Smooth muscle cell (in vitro differentiated cells): ENCODE data around the gene SLC34A3. TPM values are rescaled to one million over a fixed set of nuclear protein-coding genes. Genes with fewer than 3 reads are reported as not detected.

Source experiments
- DNase-seq: peaks from one replicate; lab custom pipeline; 2025; ENCODE audit not compliant: unreplicated experiment; lab: John Stamatoyannopoulos, UW
- H2AFZ ChIP-seq: fragments of 200-600 bp; sonication (generic); 2 replicates; pipeline ENCODE4 v1.6.0; 2016; ENCODE audit warnings: antibody characterized with exemption, low read depth, mild to moderate bottlenecking
- H3F3A ChIP-seq: fragments of 200-600 bp; sonication (generic); 2 replicates; pipeline ENCODE4 v1.6.0; 2017; ENCODE audit warnings: antibody characterized with exemption, low read depth
- H3K27ac ChIP-seq: fragments of 200-600 bp; sonication (generic); 2 replicates; pipeline ENCODE4 v1.5.1; 2016; ENCODE audit warnings: low read depth, mild to moderate bottlenecking
- H3K27me3 ChIP-seq: fragments of 200-600 bp; sonication (generic); 2 replicates; pipeline ENCODE4 v1.6.1; 2016; ENCODE audit warnings: low read depth, mild to moderate bottlenecking
- H3K36me3 ChIP-seq: fragments of 200-600 bp; sonication (generic); 2 replicates; pipeline ENCODE4 v1.5.1; 2016; ENCODE audit warnings: low read depth
- H3K4me1 ChIP-seq: fragments of 200-600 bp; sonication (generic); 2 replicates; pipeline ENCODE4 v1.5.1; 2016; ENCODE audit warnings: low read depth
- H3K4me2 ChIP-seq: fragments of 200-600 bp; sonication (generic); 2 replicates; pipeline ENCODE4 v1.6.0; 2016; ENCODE audit warnings: mild to moderate bottlenecking
- H3K4me3 ChIP-seq: fragments of 200-600 bp; sonication (generic); 2 replicates; pipeline ENCODE4 v1.5.1; 2016; ENCODE audit warnings: mild to moderate bottlenecking
- H3K79me2 ChIP-seq: fragments of 200-600 bp; sonication (generic); 2 replicates; pipeline ENCODE4 v1.6.0; 2016; ENCODE audit warnings: low read depth, mild to moderate bottlenecking
- H3K9ac ChIP-seq: fragments of 200-600 bp; sonication (generic); 2 replicates; pipeline ENCODE4 v1.6.0; 2016; ENCODE audit warnings: low read depth
- H3K9me3 ChIP-seq: fragments of 200-600 bp; sonication (generic); replicated peaks from 2 replicates; pipeline ENCODE4 v1.5.1; 2016; ENCODE audit warnings: low read depth
- H4K20me1 ChIP-seq: fragments of 200-600 bp; sonication (generic); 2 replicates; pipeline ENCODE4 v1.6.0; 2016; ENCODE audit warnings: low read depth
- CTCF ChIP-seq: fragments of 200-600 bp; sonication (generic); IDR thresholded peaks from 2 replicates; pipeline ENCODE4 v1.5.1; 2017; ENCODE audit warnings: borderline replicate concordance, mild to moderate bottlenecking, antibody characterized with exemption; ENCODE audit not compliant: insufficient read depth, poor library complexity, severe bottlenecking
- WGBS: methylation state at CpG from one replicate; pipeline ENCODE4 v1.1.7; 2016; ENCODE audit warnings: low lambda C conversion rate; 5-methylcytosine and 5-hydroxymethylcytosine counted together
- polyA plus RNA-seq: library from polyadenylated mRNA; unstranded; fragments of >200 nt; fragmentation: Nextera tagmentation; extraction: Ambion mirVana; gene quantifications from 2 replicates; pipeline ENCODE4 v1.2.1, GENCODE V29; 2016
- total RNA-seq: library from RNA; depleted of rRNA; stranded (reverse); fragments of >200 nt; gene quantifications from 2 replicates; pipeline ENCODE4 v1.2.3, GENCODE V29; 2014

SLC34A3 gene
- total and polyA plus RNA-seq, 2 experiments from 2014 or later = not detected

- Histone ChIP-seq H3K4me1 (peaks cover 20% of the 10 kb centered on the region), H3K27me3 (no peaks in the 10 kb centered on the region), H2AFZ (no peak overlapping the region), H3K4me3 (no peak overlapping the region), H3K9me3 (no peaks in the 10 kb centered on the region), H3F3A (peaks cover 12% of the 10 kb centered on the region), H4K20me1 (peaks cover 29% of the 10 kb centered on the region), H3K79me2 (peaks cover 50% of the 10 kb centered on the region), H3K27ac (peak overlapping the region; percentile 96), H3K4me2 (peak overlapping the region; percentile 100), H3K9ac (peak overlapping the region; percentile 96), H3K36me3 (no peaks in the 10 kb centered on the region)
- DNase-seq = no peak
- no peak for TF ChIP-seq CTCF
- 90% methylated on average over 5 of the region's 9 CpGs for WGBS
These were observed 40.3 kb upstream of the SLC34A3 start for GRCh38 chr9:137190315-137190856.

GRCh38 chr9:137191245-137191644 lies 39.5 kb upstream of the SLC34A3 start:
- no peaks in the 10 kb centered on the region for H3K27me3 ChIP-seq
- H3F3A ChIP-seq = peaks cover 12% of the 10 kb centered on the region
- TF ChIP-seq CTCF = no peak
- no peak overlapping the region for H3K4me3 ChIP-seq
- H3K9me3 ChIP-seq = no peaks in the 10 kb centered on the region
- no peak overlapping the region for H3K9ac ChIP-seq
- no peak overlapping the region for H3K27ac ChIP-seq
- no peaks in the 10 kb centered on the region for H3K36me3 ChIP-seq
- no peak for DNase-seq
- 89% methylated on average over 3 of the region's 3 CpGs for WGBS
- no peak overlapping the region for H3K4me2 ChIP-seq
- no peak overlapping the region for H2AFZ ChIP-seq
- peaks cover 38% of the 10 kb centered on the region for H4K20me1 ChIP-seq
- H3K79me2 ChIP-seq = peaks cover 46% of the 10 kb centered on the region
- H3K4me1 ChIP-seq = peaks cover 20% of the 10 kb centered on the region

GRCh38 chr9:137191691-137192447 lies 38.8 kb upstream of the SLC34A3 start:
- Histone ChIP-seq H2AFZ (no peak overlapping the region), H3K4me3 (no peak overlapping the region), H3K79me2 (peaks cover 45% of the 10 kb centered on the region), H3K27me3 (no peaks in the 10 kb centered on the region), H3F3A (peaks cover 12% of the 10 kb centered on the region), H3K9ac (no peak overlapping the region), H4K20me1 (peaks cover 44% of the 10 kb centered on the region), H3K4me1 (peaks cover 18% of the 10 kb centered on the region), H3K4me2 (no peak overlapping the region), H3K9me3 (no peaks in the 10 kb centered on the region), H3K27ac (no peak overlapping the region), H3K36me3 (no peaks in the 10 kb centered on the region)
- 95% methylated on average over 22 of the region's 22 CpGs for WGBS
- DNase-seq = no peak
- no peak for TF ChIP-seq CTCF

- H3K4me1 ChIP-seq = peaks cover 12% of the 10 kb centered on the region
These were observed 38.3 kb upstream of the SLC34A3 start for GRCh38 chr9:137192448-137192780.

More at GRCh38 chr9:137192448-137192780, 38.3 kb upstream of the SLC34A3 start:
- DNase-seq = no peak
- 94% methylated on average over 10 of the region's 10 CpGs for WGBS
- Histone ChIP-seq H3K79me2 (peaks cover 45% of the 10 kb centered on the region), H3K36me3 (no peaks in the 10 kb centered on the region), H4K20me1 (peaks cover 49% of the 10 kb centered on the region), H2AFZ (no peak overlapping the region), H3K4me3 (no peak overlapping the region), H3F3A (peaks cover 12% of the 10 kb centered on the region), H3K9me3 (no peaks in the 10 kb centered on the region), H3K9ac (no peak overlapping the region), H3K27ac (no peak overlapping the region), H3K4me2 (no peak overlapping the region), H3K27me3 (no peaks in the 10 kb centered on the region)
- no peak for TF ChIP-seq CTCF
